SK-N-SH (cell line): ENCODE measurements around the gene MXRA8. TPM values are rescaled to one million over a fixed set of nuclear protein-coding genes. Genes with fewer than 3 reads are reported as not detected.

ENCODE experiments used
- CTCF ChIA-PET: fragments of 300-600, 350-600 bp; formaldehyde crosslinking; extraction: SDS; loops from one replicate; lab custom pipeline; 2021; lab: Yijun Ruan, JAX
- POLR2A ChIA-PET: fragments of 350-600 bp; sonication (Branson Sonifier 250); formaldehyde crosslinking; extraction: SDS; loops from one replicate; lab custom pipeline; 2020; ENCODE audit warnings: antibody characterized with exemption, inconsistent platforms; lab: Yijun Ruan, JAX
- DNase-seq: peaks from one replicate; pipeline ENCODE4 v3.0.0; 2012
- H2AFZ ChIP-seq: fragments of 200-600 bp; sonication (generic); 2 replicates; pipeline ENCODE4 v1.8.1; 2016; ENCODE audit warnings: antibody characterized with exemption, mild to moderate bottlenecking, low read depth
- H3F3A ChIP-seq: fragments of 200-600 bp; sonication (generic); replicated peaks from 2 replicates; pipeline ENCODE3; 2016; ENCODE audit warnings: antibody characterized with exemption, mild to moderate bottlenecking; ENCODE audit not compliant: insufficient read depth
- H3K27ac ChIP-seq, 2 experiments: fragments of 200-500 bp in 1 of 2; fragments of 200-600 bp in 1 of 2; sonication (Bioruptor generic) in 1 of 2; sonication (generic), shearing (Covaris generic) in 1 of 2; 2 replicates each; pipeline versions ENCODE4 v1.5.1 to v1.6.1; 2014 to 2016; ENCODE audit warnings: low read depth in 2 of 2, inconsistent platforms in 1 of 2, low read length in 1 of 2, mild to moderate bottlenecking in 1 of 2, mixed read lengths in 1 of 2
- H3K27me3 ChIP-seq: fragments of 200-600 bp; sonication (generic), shearing (Covaris generic); 2 replicates; pipeline ENCODE4 v1.6.1; 2016; ENCODE audit warnings: mixed run types; ENCODE audit not compliant: insufficient read depth
- H3K36me3 ChIP-seq, 2 experiments: fragments of 200-500 bp in 1 of 2; fragments of 200-600 bp in 1 of 2; sonication (Bioruptor generic) in 1 of 2; sonication (generic) in 1 of 2; replicated peaks in 1 of 2; 2 replicates each; pipeline versions ENCODE3 to v1.5.1; 2014 to 2016; ENCODE audit warnings: low read length in 1 of 2, mild to moderate bottlenecking in 1 of 2; ENCODE audit not compliant: insufficient read depth in 2 of 2, control insufficient read depth in 1 of 2
- H3K4me1 ChIP-seq, 2 experiments: fragments of 200-500 bp in 1 of 2; fragments of 200-600 bp in 1 of 2; sonication (Bioruptor generic) in 1 of 2; sonication (generic), shearing (Covaris generic) in 1 of 2; 2 replicates each; pipeline versions ENCODE4 v1.5.1 to v1.6.1; 2014 to 2016; ENCODE audit warnings: low read depth in 1 of 2, low read length in 1 of 2, mixed run types in 1 of 2; ENCODE audit not compliant: insufficient read depth in 2 of 2, control insufficient read depth in 1 of 2
- H3K4me2 ChIP-seq: fragments of 200-600 bp; sonication (generic), shearing (Covaris generic); 2 replicates; pipeline ENCODE4 v1.6.1; 2017; ENCODE audit warnings: mixed run types
- H3K4me3 ChIP-seq, 2 experiments: fragments of 200-500 bp in 1 of 2; fragments of 200-600 bp in 1 of 2; sonication (Bioruptor generic) in 1 of 2; sonication (generic), shearing (Covaris generic) in 1 of 2; 2 replicates each; pipeline versions ENCODE4 v1.5.1 to v1.8.1; 2014 to 2016; ENCODE audit warnings: low read depth in 2 of 2, inconsistent platforms in 1 of 2, low read length in 1 of 2, mild to moderate bottlenecking in 1 of 2, mixed read lengths in 1 of 2, moderate library complexity in 1 of 2
- H3K79me2 ChIP-seq: fragments of 200-600 bp; sonication (generic); 2 replicates; pipeline ENCODE4 v1.8.1; 2017; ENCODE audit warnings: mild to moderate bottlenecking; ENCODE audit not compliant: insufficient read depth
- H3K9ac ChIP-seq: fragments of 200-600 bp; sonication (generic); 2 replicates; pipeline ENCODE4 v1.6.1; 2017; ENCODE audit warnings: mixed run types
- H3K9me2 ChIP-seq: fragments of 200-600 bp; sonication (generic); 2 replicates; pipeline ENCODE4 v1.6.1; 2017; ENCODE audit warnings: mixed run types
- H3K9me3 ChIP-seq: fragments of 200-600 bp; sonication (generic); 2 replicates; pipeline ENCODE4 v1.6.1; 2017; ENCODE audit warnings: mixed run types, mild to moderate bottlenecking, moderate library complexity
- H4K20me1 ChIP-seq: fragments of 200-600 bp; sonication (generic); 2 replicates; pipeline ENCODE4 v1.6.1; 2017; ENCODE audit warnings: mild to moderate bottlenecking, mixed run types; ENCODE audit not compliant: insufficient read depth
- ELF1 ChIP-seq: IDR thresholded peaks from 2 replicates; pipeline ENCODE4 v1.4.0; 2012
- GABPA ChIP-seq: IDR thresholded peaks from 2 replicates; pipeline ENCODE4 v1.4.0; 2012; ENCODE audit warnings: low read depth, mild to moderate bottlenecking
- JUND ChIP-seq: IDR thresholded peaks from 2 replicates; pipeline ENCODE4 v1.4.0; 2012
- MAX ChIP-seq: IDR thresholded peaks from 2 replicates; pipeline ENCODE4 v1.4.0; 2012; ENCODE audit warnings: low read depth
- MEF2A ChIP-seq: IDR thresholded peaks from 2 replicates; pipeline ENCODE4 v1.4.0; 2012; ENCODE audit warnings: low read depth, borderline replicate concordance
- NFIC ChIP-seq: IDR thresholded peaks from 2 replicates; pipeline ENCODE4 v1.4.0; 2012; ENCODE audit warnings: borderline replicate concordance
- NRF1 ChIP-seq: IDR thresholded peaks from 2 replicates; pipeline ENCODE4 v1.6.1; 2012; ENCODE audit warnings: low read depth, mild to moderate bottlenecking, low read length
- RAD21 ChIP-seq: IDR thresholded peaks from 2 replicates; pipeline ENCODE4 v1.6.1; 2012; ENCODE audit warnings: mild to moderate bottlenecking, low read length
- REST ChIP-seq: IDR thresholded peaks from 2 replicates; pipeline ENCODE4 v1.6.1; 2012; ENCODE audit warnings: mild to moderate bottlenecking, low read depth, low read length, moderate library complexity
- RFX5 ChIP-seq: IDR thresholded peaks from 2 replicates; pipeline ENCODE4 v1.6.1; 2012; ENCODE audit warnings: mild to moderate bottlenecking, improper control_type of control experiment, low read length
- RXRA ChIP-seq: IDR thresholded peaks from 2 replicates; pipeline ENCODE4 v1.4.0; 2012; ENCODE audit warnings: low read depth, mild to moderate bottlenecking, borderline replicate concordance
- SMC3 ChIP-seq: IDR thresholded peaks from 2 replicates; pipeline ENCODE4 v1.6.1; 2012; ENCODE audit warnings: low read depth, low read length, improper control_type of control experiment
- TAF1 ChIP-seq: IDR thresholded peaks from 2 replicates; pipeline ENCODE4 v1.6.1; 2012; ENCODE audit warnings: low read depth, mild to moderate bottlenecking, low read length, moderate library complexity, borderline replicate concordance
- TCF12 ChIP-seq: IDR thresholded peaks from 2 replicates; pipeline ENCODE4 v1.4.0; 2012
- USF2 ChIP-seq: fragments of 150-350 bp; IDR thresholded peaks from 2 replicates; pipeline ENCODE4 v1.6.1; 2017; ENCODE audit warnings: antibody characterized with exemption, low read length, low read depth, borderline replicate concordance
- WGBS: methylation state at CpG from one replicate; pipeline ENCODE4 v1.1.6; 2017; ENCODE audit warnings: low lambda C conversion rate; 5-methylcytosine and 5-hydroxymethylcytosine counted together
- polyA plus RNA-seq, 3 experiments: library from polyadenylated mRNA; depleted of rRNA; stranded (reverse); fragments of >200 nt; gene quantifications; 2 replicates each; pipeline ENCODE4 v1.2.3, GENCODE V29; 2012
- TF ChIP-seq, protein P1 (sequence below): fragments of 200-600 bp; sonication (generic); IDR thresholded peaks from 2 replicates; pipeline ENCODE4 v1.6.1; 2017; ENCODE audit warnings: antibody characterized with exemption, mild to moderate bottlenecking, moderate library complexity
- TF ChIP-seq, protein P2 (sequence below): IDR thresholded peaks from 2 replicates; pipeline ENCODE4 v1.4.0; 2012; ENCODE audit warnings: low read depth, borderline replicate concordance

MXRA8 gene
- polyA plus RNA-seq, 1 of the 3 experiments (the other 2 are of a cell fraction) = 2.5 TPM

DNA sequence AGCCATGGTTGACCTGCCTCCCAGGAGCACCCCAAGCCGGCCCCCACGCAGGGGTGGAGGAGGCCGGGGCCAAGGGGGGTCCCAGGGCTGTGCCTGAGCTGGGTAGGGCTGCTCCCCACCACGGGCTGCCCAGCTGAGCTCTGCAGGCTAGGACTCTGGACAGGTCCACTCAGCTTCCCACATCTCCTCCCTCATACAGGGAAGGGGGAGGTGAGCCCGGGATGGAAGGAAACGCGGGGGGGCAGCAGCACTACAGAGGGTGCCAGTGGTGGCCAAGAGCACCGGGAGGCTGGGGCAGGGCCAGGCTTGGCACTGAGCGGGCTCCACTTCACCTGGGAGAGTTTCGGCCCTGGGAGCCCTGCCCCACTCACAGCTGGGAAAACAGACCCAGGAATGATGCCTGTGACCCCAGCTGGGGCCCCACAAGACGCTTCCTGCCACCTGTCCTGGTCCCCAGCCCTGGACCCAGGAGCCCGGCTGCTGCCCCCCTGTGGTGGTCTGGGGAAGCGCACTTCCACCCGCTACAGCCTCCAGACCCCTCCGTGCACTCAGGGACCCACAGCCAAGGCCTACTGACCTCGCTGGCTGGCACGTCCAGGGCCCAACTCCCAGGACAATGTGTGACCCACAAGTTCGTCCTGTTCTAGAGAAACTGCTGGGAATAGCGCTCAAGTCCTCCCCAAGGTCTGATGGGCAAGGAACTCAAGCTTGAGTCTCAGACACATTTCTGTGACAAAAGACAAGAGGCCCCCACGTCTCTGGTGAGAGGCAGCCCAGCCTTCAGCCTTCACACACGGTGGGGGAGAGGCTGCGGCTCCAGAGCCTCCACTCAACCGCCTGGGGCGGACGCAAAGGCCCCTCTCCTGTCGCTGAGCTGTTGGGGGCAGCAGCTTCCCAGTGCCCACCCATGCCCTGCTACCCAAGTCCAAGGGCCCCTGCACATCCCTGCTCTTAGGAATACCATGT is 13.7 kb upstream of the MXRA8 start:
- no peaks in the 10 kb centered on the region for H3K9me3 ChIP-seq
- ChIA-PET POLR2A (interaction anchor here (0.6 to 1.1 kb wide), 3 partner anchors 17 to 27 kb away, joined by 3 to 5 read pairs (median 4); partner anchors contain the start of gene CCNL2), CTCF (interaction anchor here (0.6 to 5.9 kb wide), 26 partner anchors 9 to 339 kb away, joined by 3 to 48 read pairs (median 4); partner anchors contain the start of genes DVL1, MXRA8 and UBE2J2)
- TF ChIP-seq, protein P1, sequence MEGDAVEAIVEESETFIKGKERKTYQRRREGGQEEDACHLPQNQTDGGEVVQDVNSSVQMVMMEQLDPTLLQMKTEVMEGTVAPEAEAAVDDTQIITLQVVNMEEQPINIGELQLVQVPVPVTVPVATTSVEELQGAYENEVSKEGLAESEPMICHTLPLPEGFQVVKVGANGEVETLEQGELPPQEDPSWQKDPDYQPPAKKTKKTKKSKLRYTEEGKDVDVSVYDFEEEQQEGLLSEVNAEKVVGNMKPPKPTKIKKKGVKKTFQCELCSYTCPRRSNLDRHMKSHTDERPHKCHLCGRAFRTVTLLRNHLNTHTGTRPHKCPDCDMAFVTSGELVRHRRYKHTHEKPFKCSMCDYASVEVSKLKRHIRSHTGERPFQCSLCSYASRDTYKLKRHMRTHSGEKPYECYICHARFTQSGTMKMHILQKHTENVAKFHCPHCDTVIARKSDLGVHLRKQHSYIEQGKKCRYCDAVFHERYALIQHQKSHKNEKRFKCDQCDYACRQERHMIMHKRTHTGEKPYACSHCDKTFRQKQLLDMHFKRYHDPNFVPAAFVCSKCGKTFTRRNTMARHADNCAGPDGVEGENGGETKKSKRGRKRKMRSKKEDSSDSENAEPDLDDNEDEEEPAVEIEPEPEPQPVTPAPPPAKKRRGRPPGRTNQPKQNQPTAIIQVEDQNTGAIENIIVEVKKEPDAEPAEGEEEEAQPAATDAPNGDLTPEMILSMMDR = peak; percentile 83
- peak; percentile 72 for TF ChIP-seq RAD21
- TF ChIP-seq SMC3 = peak; percentile 81
- no peak for TF ChIP-seq GABPA
- H3K9me2 ChIP-seq = no peaks in the 10 kb centered on the region
- H3K27ac ChIP-seq = peak overlapping the region in 1 of 2 experiments; percentile 8; a peak in 1 of 4 replicates
- H3K36me3 ChIP-seq = peaks cover 0 to 8% of the 10 kb centered on the region in 2 experiments
- H3K27me3 ChIP-seq = no peaks in the 10 kb centered on the region
- WGBS = 40% methylated on average over 2 of the region's 26 CpGs
- H3K4me2 ChIP-seq = no peak overlapping the region
- peak; percentile 93 for DNase-seq
- H4K20me1 ChIP-seq = no peaks in the 10 kb centered on the region
- no peak overlapping the region; a peak in 1 of 4 replicates for H3K4me3 ChIP-seq
- H2AFZ ChIP-seq = no peak overlapping the region
- peaks cover 36% of the 10 kb centered on the region for H3K79me2 ChIP-seq
- peaks cover 14% of the 10 kb centered on the region for H3F3A ChIP-seq
- no peak overlapping the region for H3K9ac ChIP-seq
- peaks cover 0 to 29% of the 10 kb centered on the region in 2 experiments; a peak in 1 of 4 replicates for H3K4me1 ChIP-seq

DNA sequence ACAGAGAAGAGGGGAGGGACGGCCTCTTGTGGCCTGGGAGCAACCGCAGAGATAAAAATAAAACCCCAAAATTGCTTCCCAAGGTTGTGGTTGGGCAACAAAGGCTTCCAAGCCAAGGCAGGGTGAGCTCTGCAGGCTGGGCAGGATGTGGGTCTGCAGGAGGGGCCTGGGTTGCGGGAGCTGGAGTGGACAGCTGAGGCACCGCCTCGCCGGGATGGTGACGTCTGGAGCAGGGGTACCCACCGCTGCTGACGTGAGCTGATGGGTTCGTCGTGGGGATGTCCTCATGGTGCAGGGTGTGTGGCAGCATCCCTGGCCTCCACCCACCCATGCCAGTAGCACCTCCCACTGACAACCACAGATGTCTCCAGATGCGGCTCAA is 13.0 kb upstream of the MXRA8 start:
- CTCF ChIA-PET = interaction anchor here (0.8 to 5.9 kb wide), 22 partner anchors 8 to 339 kb away, joined by 3 to 48 read pairs (median 4); partner anchors contain the start of genes CCNL2, DVL1, MXRA8 and UBE2J2
- Histone ChIP-seq H3K36me3 (peaks cover 0 to 8% of the 10 kb centered on the region in 2 experiments), H2AFZ (no peak overlapping the region), H3K79me2 (peaks cover 34% of the 10 kb centered on the region), H3K4me1 (peaks cover 0 to 28% of the 10 kb centered on the region in 2 experiments; a peak in 1 of 4 replicates), H3F3A (peaks cover 8% of the 10 kb centered on the region), H3K4me3 (no peak overlapping the region), H3K27me3 (no peaks in the 10 kb centered on the region), H3K9me3 (no peaks in the 10 kb centered on the region), H4K20me1 (no peaks in the 10 kb centered on the region), H3K9me2 (no peaks in the 10 kb centered on the region), H3K4me2 (no peak overlapping the region), H3K27ac (no peak overlapping the region), H3K9ac (no peak overlapping the region)
- POLR2A ChIA-PET = interaction anchor here (0.6 to 1.3 kb wide), 5 partner anchors 12 to 28 kb away, joined by 3 to 5 read pairs (median 3); partner anchors contain the start of gene CCNL2
- no peak for DNase-seq
- WGBS = 92% methylated on average over 5 of the region's 12 CpGs
- TF ChIP-seq NFIC = no peak
- TF ChIP-seq NRF1 = no peak
- no peak for TF ChIP-seq MAX
- TF ChIP-seq JUND = no peak
- TF ChIP-seq ELF1 = no peak
- no peak for TF ChIP-seq REST
- TF ChIP-seq RAD21 = no peak
- TF ChIP-seq, protein P2, sequence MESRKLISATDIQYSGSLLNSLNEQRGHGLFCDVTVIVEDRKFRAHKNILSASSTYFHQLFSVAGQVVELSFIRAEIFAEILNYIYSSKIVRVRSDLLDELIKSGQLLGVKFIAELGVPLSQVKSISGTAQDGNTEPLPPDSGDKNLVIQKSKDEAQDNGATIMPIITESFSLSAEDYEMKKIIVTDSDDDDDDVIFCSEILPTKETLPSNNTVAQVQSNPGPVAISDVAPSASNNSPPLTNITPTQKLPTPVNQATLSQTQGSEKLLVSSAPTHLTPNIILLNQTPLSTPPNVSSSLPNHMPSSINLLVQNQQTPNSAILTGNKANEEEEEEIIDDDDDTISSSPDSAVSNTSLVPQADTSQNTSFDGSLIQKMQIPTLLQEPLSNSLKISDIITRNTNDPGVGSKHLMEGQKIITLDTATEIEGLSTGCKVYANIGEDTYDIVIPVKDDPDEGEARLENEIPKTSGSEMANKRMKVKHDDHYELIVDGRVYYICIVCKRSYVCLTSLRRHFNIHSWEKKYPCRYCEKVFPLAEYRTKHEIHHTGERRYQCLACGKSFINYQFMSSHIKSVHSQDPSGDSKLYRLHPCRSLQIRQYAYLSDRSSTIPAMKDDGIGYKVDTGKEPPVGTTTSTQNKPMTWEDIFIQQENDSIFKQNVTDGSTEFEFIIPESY = no peak
- no peak for TF ChIP-seq TCF12
- no peak for TF ChIP-seq MEF2A
- no peak for TF ChIP-seq TAF1
- no peak for TF ChIP-seq RFX5
- no peak for TF ChIP-seq RXRA
- TF ChIP-seq USF2 = no peak
